ENCODE data around the gene UBE2E2. TPM values are rescaled to one million over a fixed set of nuclear protein-coding genes. Genes with fewer than 3 reads are reported as not detected.

UBE2E2 gene
- total RNA-seq, 1 donor from 2014 or later: 50.8 TPM

DNA sequence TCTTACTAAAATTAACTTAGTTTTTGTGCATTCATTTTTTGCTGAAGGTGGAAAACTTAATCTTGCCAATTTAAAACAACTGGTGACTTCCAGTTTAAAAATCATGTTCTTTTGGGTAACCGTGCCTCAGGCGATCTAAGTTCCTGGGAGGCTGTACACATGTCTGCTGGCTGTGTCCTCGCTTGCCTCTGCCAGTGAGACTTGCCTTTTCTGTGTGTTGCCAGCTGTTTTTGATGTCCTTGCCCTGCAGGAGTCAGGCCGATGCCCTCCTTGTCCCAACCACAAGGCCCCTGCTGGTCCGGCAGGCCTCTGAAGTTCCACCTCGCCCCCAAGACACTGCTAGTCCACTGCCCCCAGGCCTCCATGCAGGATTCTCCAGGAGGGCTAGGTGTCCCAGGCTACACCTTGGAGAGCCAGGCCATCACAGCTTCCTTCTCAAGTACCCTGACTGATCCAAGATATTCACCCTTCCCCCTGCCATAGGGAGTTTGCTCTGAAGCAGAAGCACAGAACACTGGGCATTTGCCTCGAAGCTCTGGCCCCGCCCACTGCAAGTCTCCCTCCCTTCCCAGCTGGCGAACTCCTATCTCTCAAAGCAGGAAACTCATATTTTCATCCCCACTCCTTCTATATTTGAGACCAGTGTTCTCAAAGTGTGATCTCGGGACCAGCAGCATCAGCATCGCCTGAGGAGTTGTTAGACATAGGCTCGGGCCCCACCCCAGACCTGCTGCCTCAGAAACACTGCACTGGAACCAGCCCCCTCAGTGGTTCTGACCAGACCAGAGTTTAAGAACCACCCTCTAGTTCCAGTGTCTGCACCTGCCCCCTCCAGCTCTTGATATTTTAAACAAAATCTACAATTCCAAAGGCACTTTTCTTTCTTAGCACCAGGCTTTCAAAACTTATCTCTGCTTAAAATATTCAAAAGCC, 416.8 kb downstream of the UBE2E2 start:
- TF ChIP-seq, protein P1, sequence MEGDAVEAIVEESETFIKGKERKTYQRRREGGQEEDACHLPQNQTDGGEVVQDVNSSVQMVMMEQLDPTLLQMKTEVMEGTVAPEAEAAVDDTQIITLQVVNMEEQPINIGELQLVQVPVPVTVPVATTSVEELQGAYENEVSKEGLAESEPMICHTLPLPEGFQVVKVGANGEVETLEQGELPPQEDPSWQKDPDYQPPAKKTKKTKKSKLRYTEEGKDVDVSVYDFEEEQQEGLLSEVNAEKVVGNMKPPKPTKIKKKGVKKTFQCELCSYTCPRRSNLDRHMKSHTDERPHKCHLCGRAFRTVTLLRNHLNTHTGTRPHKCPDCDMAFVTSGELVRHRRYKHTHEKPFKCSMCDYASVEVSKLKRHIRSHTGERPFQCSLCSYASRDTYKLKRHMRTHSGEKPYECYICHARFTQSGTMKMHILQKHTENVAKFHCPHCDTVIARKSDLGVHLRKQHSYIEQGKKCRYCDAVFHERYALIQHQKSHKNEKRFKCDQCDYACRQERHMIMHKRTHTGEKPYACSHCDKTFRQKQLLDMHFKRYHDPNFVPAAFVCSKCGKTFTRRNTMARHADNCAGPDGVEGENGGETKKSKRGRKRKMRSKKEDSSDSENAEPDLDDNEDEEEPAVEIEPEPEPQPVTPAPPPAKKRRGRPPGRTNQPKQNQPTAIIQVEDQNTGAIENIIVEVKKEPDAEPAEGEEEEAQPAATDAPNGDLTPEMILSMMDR (IDR thresholded peaks at IDR 0.05): no peak
- Histone ChIP-seq H3K27me3 (ENCODE audit: low read depth) (no peaks in the 10 kb centered on the region), H3K27ac (no peak overlapping the region), H3K36me3 (no peaks in the 10 kb centered on the region), H3K4me3 (no peak overlapping the region), H3K9me3 (peaks cover 7% of the 10 kb centered on the region), H3K4me1 (no peaks in the 10 kb centered on the region)
- ATAC-seq (peak in 1 of 2 donors; percentile 14), DNase-seq (no peak)
- intact Hi-C loops (cut with DNase I): no loop called here

GRCh38 chr3:23620638-23621015, 417.5 kb downstream of the UBE2E2 start:
- H3K36me3 ChIP-seq: no peaks in the 10 kb centered on the region
- TF ChIP-seq, protein P1 (IDR thresholded peaks at IDR 0.05): no peak
- no peak overlapping the region for H3K4me3 ChIP-seq
- H3K27ac ChIP-seq: no peak overlapping the region
- DNase-seq: no peak
- H3K4me1 ChIP-seq: no peaks in the 10 kb centered on the region
- no peaks in the 10 kb centered on the region for H3K27me3 ChIP-seq (ENCODE audit: low read depth)
- no peak for ATAC-seq
- intact Hi-C loops (cut with DNase I): no loop called here
- H3K9me3 ChIP-seq: peaks cover 7% of the 10 kb centered on the region

- Histone ChIP-seq H3K4me3 (no peak overlapping the region), H3K36me3 (no peaks in the 10 kb centered on the region), H3K27me3 (ENCODE audit: low read depth) (no peaks in the 10 kb centered on the region), H3K27ac (no peak overlapping the region), H3K9me3 (peaks cover 7% of the 10 kb centered on the region), H3K4me1 (no peaks in the 10 kb centered on the region)
- TF ChIP-seq, protein P1 (IDR thresholded peaks at IDR 0.05): no peak
- ATAC-seq: no peak
- no peak for DNase-seq
- intact Hi-C loops (cut with DNase I): no loop called here
Observed at GRCh38 chr3:23623844-23624243, 420.7 kb downstream of the UBE2E2 start.

GRCh38 chr3:23624305-23624704, 421.2 kb downstream of the UBE2E2 start:
- ATAC-seq (no peak), DNase-seq (no peak)
- H3K9me3 ChIP-seq: peaks cover 7% of the 10 kb centered on the region
- TF ChIP-seq, protein P1 (IDR thresholded peaks at IDR 0.05): no peak
- H3K27ac ChIP-seq: no peak overlapping the region
- intact Hi-C loops (cut with DNase I): no loop called here
- no peaks in the 10 kb centered on the region for H3K36me3 ChIP-seq
- H3K4me1 ChIP-seq: no peaks in the 10 kb centered on the region
- no peaks in the 10 kb centered on the region for H3K27me3 ChIP-seq (ENCODE audit: low read depth)
- no peak overlapping the region for H3K4me3 ChIP-seq

- Histone ChIP-seq H3K36me3 (no peaks in the 10 kb centered on the region), H3K27ac (no peak overlapping the region), H3K27me3 (ENCODE audit: low read depth) (no peaks in the 10 kb centered on the region), H3K9me3 (peaks cover 7% of the 10 kb centered on the region), H3K4me1 (no peaks in the 10 kb centered on the region), H3K4me3 (no peak overlapping the region)
- intact Hi-C loops (cut with DNase I): no loop called here
- TF ChIP-seq, protein P1 (IDR thresholded peaks at IDR 0.05): no peak
- peak in 1 of 2 donors; percentile 49 for ATAC-seq
- no peak for DNase-seq
Observed at GRCh38 chr3:23626442-23626841, 423.3 kb downstream of the UBE2E2 start.

Data from lower lobe of right lung (tissue), 2 donors.